LNCAP (cell line): ENCODE data around the gene TTYH3.

Experiments
- CTCF ChIP-seq: fragments of 450-650 bp; IDR thresholded peaks from 2 replicates; pipeline ENCODE4 v1.5.1; 2017; ENCODE audit warnings: mild to moderate bottlenecking

Gene TTYH3

GRCh38 chr7:2675256-2675764 lies 43.5 kb downstream of the TTYH3 start:
- no peak for TF ChIP-seq CTCF

GRCh38 chr7:2680256-2680655 lies 48.5 kb downstream of the TTYH3 start:
- no peak for TF ChIP-seq CTCF

GRCh38 chr7:2680792-2681490 lies 49.2 kb downstream of the TTYH3 start:
- peak; percentile 69 for TF ChIP-seq CTCF

- TF ChIP-seq CTCF, result no peak
Measured at GRCh38 chr7:2681929-2682799, 50.4 kb downstream of the TTYH3 start.

GRCh38 chr7:2684501-2684900 lies 52.7 kb downstream of the TTYH3 start:
- TF ChIP-seq CTCF, result no peak

GRCh38 chr7:2686101-2686500 lies 54.3 kb downstream of the TTYH3 start:
- no peak for TF ChIP-seq CTCF

GRCh38 chr7:2687338-2687869 lies 55.6 kb downstream of the TTYH3 start:
- TF ChIP-seq CTCF, result no peak
